WTC11 (cell line): ENCODE results near the gene ARL6IP6. TPM values are rescaled to one million over a fixed set of nuclear protein-coding genes. Genes with fewer than 3 reads are reported as not detected.

Experiments
- ATAC-seq: fragments of 200-7000 bp; cut with Tn5 transposase; 2 replicates; pipeline ENCODE4 v1.10.0; 2021; ENCODE audit warnings: mild to moderate bottlenecking, moderate library complexity
- CTCF ChIA-PET: fragments of 300-600 bp; sonication (Branson Sonifier 250); formaldehyde crosslinking; loops from one replicate; lab custom pipeline; 2021; ENCODE audit warnings: antibody characterized with exemption; lab: Charles Lee
- POLR2A ChIA-PET: fragments of 350-600 bp; sonication (Branson Sonifier 250); formaldehyde crosslinking; loops from one replicate; lab custom pipeline; 2021; ENCODE audit warnings: antibody characterized with exemption; lab: Charles Lee
- DNase-seq: peaks from one replicate; pipeline ENCODE4 v3.0.0; 2021; ENCODE audit warnings: low spot score
- H3K27ac Mint-ChIP-seq: 2 replicates; pipeline ENCODE4 v1.8.0; 2021; ENCODE audit warnings: mixed read lengths
- H3K27me3 Mint-ChIP-seq: 2 replicates; pipeline ENCODE4 v1.8.0; 2021; ENCODE audit warnings: low read depth, mild to moderate bottlenecking, moderate library complexity, mixed read lengths
- H3K36me3 Mint-ChIP-seq: 2 replicates; pipeline ENCODE4 v1.8.0; 2021; ENCODE audit warnings: mixed read lengths
- H3K4me1 Mint-ChIP-seq: 2 replicates; pipeline ENCODE4 v1.8.0; 2022; ENCODE audit warnings: mixed read lengths
- H3K4me3 Mint-ChIP-seq: 2 replicates; pipeline ENCODE4 v1.8.0; 2021; ENCODE audit warnings: mild to moderate bottlenecking, moderate library complexity, mixed read lengths
- H3K9me3 Mint-ChIP-seq: 2 replicates; pipeline ENCODE4 v1.8.0; 2021; ENCODE audit warnings: mixed read lengths
- AR ChIP-seq: fragments of 250-450 bp; sonication (Bioruptor Pico); IDR thresholded peaks from 2 replicates; pipeline ENCODE4 v1.9.0; 2021; ENCODE audit warnings: mild to moderate bottlenecking
- ARID4B ChIP-seq: sonication (generic); formaldehyde crosslinking; IDR thresholded peaks from 2 replicates; pipeline ENCODE4 v1.8.0; 2023; ENCODE audit warnings: missing genetic modification reagents, mild to moderate bottlenecking, borderline replicate concordance
- CTCF ChIP-seq: fragments of 200-600 bp; IDR thresholded peaks from 2 replicates; pipeline ENCODE4 v1.8.0; 2022; ENCODE audit warnings: antibody characterized with exemption
- E2F1 ChIP-seq: sonication (generic); formaldehyde crosslinking; IDR thresholded peaks from 2 replicates; pipeline ENCODE4 v1.8.0; 2022; ENCODE audit warnings: mild to moderate bottlenecking, missing genetic modification reagents
- HMGA2 ChIP-seq: fragments of 250-450 bp; sonication (Bioruptor Pico); IDR thresholded peaks from 2 replicates; pipeline ENCODE4 v1.4.0; 2021; ENCODE audit warnings: mild to moderate bottlenecking, moderate library complexity
- IRF1 ChIP-seq: sonication (generic); formaldehyde crosslinking; IDR thresholded peaks from 2 replicates; pipeline ENCODE4 v1.8.0; 2023; ENCODE audit warnings: missing genetic modification reagents
- MAX ChIP-seq: sonication (generic); formaldehyde crosslinking; IDR thresholded peaks from 2 replicates; pipeline ENCODE4 v1.8.0; 2022; ENCODE audit warnings: mild to moderate bottlenecking, missing genetic modification reagents
- NR1H2 ChIP-seq: sonication (generic); formaldehyde crosslinking; IDR thresholded peaks from 2 replicates; pipeline ENCODE4 v1.9.0; 2021; ENCODE audit warnings: mild to moderate bottlenecking, moderate library complexity, missing genetic modification reagents
- STAT6 ChIP-seq: sonication (generic); formaldehyde crosslinking; conservative IDR thresholded peaks from 2 replicates; pipeline ENCODE4 v1.8.1; 2023; ENCODE audit warnings: mild to moderate bottlenecking, low read depth, missing genetic modification reagents, moderate library complexity
- TEAD4 ChIP-seq: sonication (generic); formaldehyde crosslinking; IDR thresholded peaks from 2 replicates; pipeline ENCODE4 v1.8.0; 2022; ENCODE audit warnings: mild to moderate bottlenecking, missing genetic modification reagents
- USF1 ChIP-seq: sonication (generic); formaldehyde crosslinking; IDR thresholded peaks from 2 replicates; pipeline ENCODE4 v1.8.0; 2022; ENCODE audit warnings: mild to moderate bottlenecking, missing genetic modification reagents
- total RNA-seq: library from RNA; stranded (reverse); gene quantifications from 3 replicates; pipeline ENCODE4 v1.2.3, GENCODE V29; 2021

The ARL6IP6 gene
- total RNA-seq, 1 experiment from 2014 or later, result 40.4 TPM

GRCh38 chr2:152781175-152781574 is 62.8 kb downstream of the ARL6IP6 start:
- H3K9me3 Mint-ChIP-seq, result peaks cover 15% of the 10 kb centered on the region
- H3K4me3 Mint-ChIP-seq, result no peak overlapping the region
- no peaks in the 10 kb centered on the region; the same call in 1 of the 2 replicates for H3K27me3 Mint-ChIP-seq
- no peak overlapping the region for H3K27ac Mint-ChIP-seq
- peaks cover 7% of the 10 kb centered on the region; the same call in 1 of the 2 replicates for H3K36me3 Mint-ChIP-seq
- TF ChIP-seq IRF1 (CRISPR knock-in tag), result no peak
- no peak for TF ChIP-seq USF1 (CRISPR knock-in tag)
- no peak for TF ChIP-seq HMGA2 (CRISPR knock-in tag)
- TF ChIP-seq NR1H2 (CRISPR knock-in tag), result no peak
- TF ChIP-seq TEAD4 (CRISPR knock-in tag), result no peak
- TF ChIP-seq STAT6 (CRISPR knock-in tag), result no peak
- TF ChIP-seq AR, result no peak
- no peak for TF ChIP-seq ARID4B (CRISPR knock-in tag)
- no peak for TF ChIP-seq E2F1 (CRISPR knock-in tag)
- no peak for TF ChIP-seq CTCF
- TF ChIP-seq MAX (CRISPR knock-in tag), result no peak
- no peaks in the 10 kb centered on the region for H3K4me1 Mint-ChIP-seq
- POLR2A ChIA-PET, result no interaction called here
- CTCF ChIA-PET, result no interaction called here
- DNase-seq (no peak), ATAC-seq (no peak)
